Spinal cord (tissue), 10 donors: ENCODE data around the gene MVB12B. TPM values are rescaled to one million over a fixed set of nuclear protein-coding genes. Genes with fewer than 3 reads are reported as not detected.
"Not testable (repeated sequence)": the region's sequence is repeated elsewhere in the genome, so short reads cannot be mapped to it uniquely, and the experiment has no call there.

Source experiments
- DNase-seq, 6 donors: peaks; one replicate each; pipeline versions ENCODE4 v3.0.0 to v3.0.0-alpha.2; 2013 to 2015; ENCODE audit warnings: low spot score in 6 of 6, low read depth in 4 of 6
- H3K27ac ChIP-seq: one replicate; pipeline ENCODE4 v1.5.1; 2013; ENCODE audit warnings: low read depth, low read length, control low read depth
- H3K27me3 ChIP-seq: one replicate; pipeline ENCODE4 v1.6.1; 2013; ENCODE audit warnings: low read length; ENCODE audit not compliant: control insufficient read depth, insufficient read depth
- H3K36me3 ChIP-seq: one replicate; pipeline ENCODE4 v1.6.1; 2013; ENCODE audit warnings: low read length; ENCODE audit not compliant: control insufficient read depth, insufficient read depth
- H3K4me1 ChIP-seq: one replicate; pipeline ENCODE4 v1.6.1; 2013; ENCODE audit warnings: low read length; ENCODE audit not compliant: control insufficient read depth, insufficient read depth
- H3K4me3 ChIP-seq: one replicate; pipeline ENCODE4 v1.5.1; 2013; ENCODE audit warnings: low read depth, low read length, control low read depth
- H3K9me3 ChIP-seq: one replicate; pipeline ENCODE4 v1.6.1; 2013; ENCODE audit warnings: low read length; ENCODE audit not compliant: control insufficient read depth, insufficient read depth
- WGBS: methylation state at CpG from one replicate; pipeline ENCODE4 v1.1.5; 2013; ENCODE audit warnings: missing lambda C conversion rate; ENCODE audit not compliant: insufficient coverage; 5-methylcytosine and 5-hydroxymethylcytosine counted together
- polyA plus RNA-seq, 2 donors: library from polyadenylated mRNA; unstranded; fragments of 120-200 nt; gene quantifications; one replicate each; pipeline ENCODE4 v1.2.1, GENCODE V29; 2013; ENCODE audit not compliant: insufficient read length in 2 of 2
- total RNA-seq, 2 donors: library from RNA; depleted of rRNA in 1 of 2; stranded (reverse); fragments of 120-200 nt in 1 of 2; fragments of >200 nt in 1 of 2; gene quantifications; one replicate each; pipeline versions ENCODE4 v1.2.3 to v1.2.4, GENCODE V29; 2013 to 2014
- donor health status: healthy.

MVB12B gene
- total and polyA plus RNA-seq, 4 donors = 28.9 to 84.2 (median 55.6) TPM

DNA sequence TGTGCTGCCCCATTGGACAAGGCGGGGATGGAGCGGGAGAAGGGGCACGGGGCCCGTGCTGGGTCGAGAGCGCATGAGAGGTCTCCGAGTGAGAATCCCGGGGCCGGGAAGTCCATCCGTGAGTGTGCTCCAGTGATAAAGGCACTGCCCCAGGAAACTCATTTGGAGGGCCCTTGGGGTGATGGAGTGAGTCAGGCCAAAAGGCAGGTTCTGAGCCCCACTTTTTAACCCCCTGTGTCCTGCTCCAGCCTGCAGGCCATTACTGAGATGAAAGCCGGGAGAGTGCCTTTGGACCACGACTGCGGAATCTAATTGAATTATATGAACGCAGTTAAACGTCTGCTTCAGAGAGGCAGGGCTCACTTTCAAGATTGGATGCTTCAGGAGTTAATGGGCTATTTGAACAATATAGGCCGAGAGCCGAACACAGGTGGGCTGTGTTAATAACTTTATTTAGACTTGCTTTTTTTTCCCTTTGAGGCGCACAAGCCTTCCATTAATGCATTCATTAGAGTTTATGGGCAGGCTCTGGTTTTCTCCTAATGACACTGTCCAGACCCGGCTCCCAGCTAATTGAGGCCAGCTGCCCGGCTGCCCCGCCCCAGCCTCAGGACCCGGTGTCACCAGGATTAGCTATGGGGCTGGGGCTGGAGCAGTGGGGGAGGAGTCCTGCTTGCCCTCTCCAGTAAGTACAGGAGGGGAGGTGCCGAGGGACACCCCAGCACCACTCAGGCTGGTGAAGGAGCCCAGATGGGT lies 208.0 kb downstream of the MVB12B start:
- WGBS = 21% methylated on average over 19 of the region's 23 CpGs
- H3K36me3 ChIP-seq = no peaks in the 10 kb centered on the region

DNA sequence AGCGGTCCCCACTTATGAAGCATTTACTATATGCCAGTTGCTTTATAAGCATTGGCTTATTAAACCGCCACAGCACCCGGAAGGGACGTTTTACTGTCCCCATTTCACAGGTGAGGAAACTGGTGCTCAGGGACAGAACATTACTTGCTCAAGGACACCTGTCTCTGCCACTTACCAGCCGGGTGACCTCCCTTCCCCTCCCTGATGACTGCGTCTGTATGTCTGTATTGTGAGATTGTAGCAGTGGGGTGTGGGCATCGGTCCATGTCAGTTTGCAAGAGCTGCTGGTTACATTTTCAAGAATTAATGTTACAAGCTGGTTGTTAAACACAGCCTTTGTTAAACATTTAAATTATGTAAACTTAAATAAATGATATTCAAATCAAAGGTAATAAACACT lies 209.5 kb downstream of the MVB12B start:
- no peak overlapping the region for H3K27ac ChIP-seq
- H3K4me3 ChIP-seq = no peak overlapping the region
- H3K9me3 ChIP-seq = no peaks in the 10 kb centered on the region
- no CpG with 5 or more reads among the region's 7 CpGs for WGBS
- H3K36me3 ChIP-seq = no peaks in the 10 kb centered on the region
- H3K4me1 ChIP-seq = peaks cover 26% of the 10 kb centered on the region
- no peak for DNase-seq
- peaks cover 18% of the 10 kb centered on the region for H3K27me3 ChIP-seq

More for the DNA sequence above, 208.0 kb downstream of the MVB12B start:
- no peaks in the 10 kb centered on the region for H3K9me3 ChIP-seq
- peaks cover 26% of the 10 kb centered on the region for H3K4me1 ChIP-seq
- no peak overlapping the region for H3K4me3 ChIP-seq
- H3K27ac ChIP-seq = no peak overlapping the region
- peaks cover 18% of the 10 kb centered on the region for H3K27me3 ChIP-seq
- DNase-seq = peak in 1 of 6 donors; percentile 84

DNA sequence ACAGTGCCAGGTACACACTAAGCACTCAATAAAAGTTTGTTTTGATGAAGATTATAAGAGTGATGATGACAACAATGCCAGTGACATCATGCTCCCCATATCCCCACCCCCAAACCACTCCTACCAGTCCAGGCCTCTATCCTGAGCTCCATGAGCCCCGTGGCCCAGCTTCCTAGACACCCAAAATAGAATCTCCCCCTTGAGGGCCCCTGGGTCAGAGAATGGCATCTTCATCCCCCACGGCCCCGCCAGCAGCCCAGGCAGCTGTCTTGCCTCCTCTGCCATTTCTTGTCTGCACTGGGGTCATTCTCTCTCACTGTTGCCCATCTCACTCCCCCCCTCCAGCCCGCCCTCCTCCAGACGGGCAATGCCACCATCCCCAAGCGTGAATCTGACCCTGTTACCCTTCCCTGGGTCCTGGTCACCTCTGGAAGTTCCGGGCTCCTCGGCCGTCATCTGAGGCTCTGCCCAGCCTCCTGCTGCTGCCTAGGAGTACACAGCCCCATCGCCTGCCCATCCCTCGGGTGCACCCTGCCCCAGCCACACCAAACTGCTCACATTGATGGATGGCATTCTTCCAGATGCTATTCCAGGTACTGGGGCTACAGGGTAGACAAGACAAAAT lies 210.3 kb downstream of the MVB12B start:
- no peak for DNase-seq
- 71% methylated on average over 10 of the region's 11 CpGs for WGBS
- Histone ChIP-seq H3K27ac (no peak overlapping the region), H3K4me3 (no peak overlapping the region), H3K4me1 (peaks cover 24% of the 10 kb centered on the region), H3K36me3 (no peaks in the 10 kb centered on the region), H3K27me3 (peaks cover 18% of the 10 kb centered on the region), H3K9me3 (no peaks in the 10 kb centered on the region)

DNA sequence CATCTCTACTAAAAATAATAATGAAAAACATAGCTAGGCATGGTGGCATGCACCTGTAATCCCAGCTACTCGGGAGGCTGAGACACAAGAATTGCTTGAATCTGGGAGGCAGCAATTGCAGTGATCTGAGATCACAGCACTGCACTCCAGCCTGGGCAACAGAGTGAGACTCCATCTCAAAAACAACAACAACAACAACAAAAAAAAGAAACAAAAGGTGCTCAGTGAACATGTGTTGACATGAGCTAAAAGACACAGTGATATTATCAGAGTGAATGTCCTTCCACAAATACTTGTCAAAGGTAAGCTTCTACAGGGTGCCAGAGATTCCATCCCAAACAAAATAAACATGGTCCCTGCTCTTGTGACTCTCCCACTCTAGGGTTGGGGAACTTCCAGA lies 211.9 kb downstream of the MVB12B start:
- Histone ChIP-seq H3K4me3 (no peak overlapping the region), H3K27ac (no peak overlapping the region), H3K4me1 (peaks cover 14% of the 10 kb centered on the region), H3K9me3 (no peaks in the 10 kb centered on the region), H3K36me3 (no peaks in the 10 kb centered on the region), H3K27me3 (peaks cover 18% of the 10 kb centered on the region)
- 100% methylated on average over 1 of the region's 1 CpG for WGBS
- DNase-seq = no peak

DNA sequence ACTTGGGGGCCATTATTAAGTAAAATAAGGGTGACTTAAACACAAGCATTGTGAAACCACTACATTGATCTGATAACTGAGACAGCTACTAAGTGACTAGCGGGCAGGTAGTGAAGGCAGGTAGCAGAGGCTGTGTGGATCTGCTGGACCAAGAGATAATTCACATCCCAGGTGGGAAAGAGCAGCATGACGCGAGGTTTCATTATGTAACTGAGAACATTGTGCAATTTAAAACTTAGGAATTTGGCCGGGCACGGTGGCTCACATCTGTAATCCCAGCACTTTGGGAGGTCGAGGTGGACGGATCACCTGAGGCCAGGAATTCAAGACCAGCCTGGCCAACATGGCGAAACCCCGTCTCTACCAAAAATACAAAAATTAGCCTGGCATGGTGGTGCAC lies 213.8 kb downstream of the MVB12B start:
- not testable (repeated sequence) for H3K4me3 ChIP-seq, DNase-seq, H3K27ac ChIP-seq, H3K9me3 ChIP-seq, H3K4me1 ChIP-seq, H3K27me3 ChIP-seq, H3K36me3 ChIP-seq
- WGBS = 81% methylated on average over 7 of the region's 9 CpGs

DNA sequence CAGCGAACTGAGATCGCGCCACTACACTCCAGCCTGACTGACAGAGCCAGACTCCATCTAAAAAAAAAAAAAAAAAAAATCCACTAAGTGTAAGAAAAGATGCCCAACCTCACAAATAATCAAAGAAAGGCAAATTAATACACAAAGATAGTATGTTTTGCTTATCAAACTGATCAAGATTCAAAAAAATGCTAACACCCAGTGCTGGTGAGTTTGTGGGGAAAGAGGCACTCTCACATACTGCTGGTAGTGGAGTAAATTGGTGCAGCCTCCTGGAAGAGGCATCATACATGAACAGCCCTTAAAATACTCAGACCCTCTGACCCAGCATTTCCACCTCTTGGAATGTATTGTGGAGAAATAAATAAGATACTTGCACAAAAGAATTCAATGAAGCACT lies 216.9 kb downstream of the MVB12B start:
- whole genome bisulfite sequencing = no CpG with 5 or more reads among the region's 3 CpGs
- H3K9me3 ChIP-seq = no peaks in the 10 kb centered on the region
- no peak for DNase-seq
- H3K4me3 ChIP-seq = no peak overlapping the region
- no peaks in the 10 kb centered on the region for H3K36me3 ChIP-seq
- no peaks in the 10 kb centered on the region for H3K27me3 ChIP-seq
- no peak overlapping the region for H3K27ac ChIP-seq
- H3K4me1 ChIP-seq = no peaks in the 10 kb centered on the region

DNA sequence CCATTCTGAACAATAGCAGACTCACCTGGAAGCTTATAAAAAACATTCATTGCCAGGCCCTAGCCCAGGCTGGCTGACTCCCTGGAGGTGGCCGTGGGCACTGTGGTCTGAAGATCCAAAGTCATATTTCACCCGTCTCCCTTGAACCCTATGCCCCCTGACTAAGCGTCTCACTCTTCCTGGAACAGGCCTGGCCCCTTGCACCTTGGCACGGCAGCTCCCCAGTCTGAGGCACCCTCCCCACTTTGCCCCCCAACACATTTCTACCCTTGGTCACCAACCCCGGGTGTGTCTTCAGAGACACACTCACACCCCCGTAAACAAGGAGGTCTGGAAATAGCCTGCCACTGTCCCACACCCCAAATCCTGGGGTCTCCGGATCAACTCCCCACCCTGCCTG lies 218.5 kb downstream of the MVB12B start:
- Histone ChIP-seq H3K4me3 (no peak overlapping the region), H3K27me3 (no peaks in the 10 kb centered on the region), H3K4me1 (peaks cover 10% of the 10 kb centered on the region), H3K27ac (no peak overlapping the region), H3K36me3 (no peaks in the 10 kb centered on the region), H3K9me3 (no peaks in the 10 kb centered on the region)
- WGBS = 84% methylated on average over 7 of the region's 7 CpGs
- no peak for DNase-seq

DNA sequence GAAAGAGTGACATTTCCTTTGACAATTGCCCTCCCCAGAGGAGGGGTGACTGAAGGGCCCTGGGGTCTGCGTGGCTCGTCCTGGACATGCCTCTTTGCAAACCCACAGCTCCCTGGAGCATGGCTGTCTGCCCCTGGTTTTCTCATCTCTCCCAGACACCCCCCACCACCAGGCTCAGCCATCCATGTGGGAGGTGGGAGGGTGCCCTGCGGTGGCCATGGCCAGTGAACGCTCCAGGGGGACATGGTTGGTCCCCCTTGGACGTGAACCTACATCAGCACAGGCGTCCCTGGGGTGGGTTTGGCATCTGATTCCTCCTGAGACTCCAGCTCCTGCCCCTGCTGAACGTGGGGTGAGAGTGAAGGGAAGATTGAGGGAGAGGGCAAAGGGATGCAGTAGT lies 219.4 kb downstream of the MVB12B start:
- Histone ChIP-seq H3K27ac (no peak overlapping the region), H3K4me1 (peaks cover 15% of the 10 kb centered on the region), H3K9me3 (no peaks in the 10 kb centered on the region), H3K27me3 (no peaks in the 10 kb centered on the region), H3K4me3 (no peak overlapping the region), H3K36me3 (no peaks in the 10 kb centered on the region)
- no peak for DNase-seq
- 83% methylated on average over 5 of the region's 7 CpGs for WGBS

DNA sequence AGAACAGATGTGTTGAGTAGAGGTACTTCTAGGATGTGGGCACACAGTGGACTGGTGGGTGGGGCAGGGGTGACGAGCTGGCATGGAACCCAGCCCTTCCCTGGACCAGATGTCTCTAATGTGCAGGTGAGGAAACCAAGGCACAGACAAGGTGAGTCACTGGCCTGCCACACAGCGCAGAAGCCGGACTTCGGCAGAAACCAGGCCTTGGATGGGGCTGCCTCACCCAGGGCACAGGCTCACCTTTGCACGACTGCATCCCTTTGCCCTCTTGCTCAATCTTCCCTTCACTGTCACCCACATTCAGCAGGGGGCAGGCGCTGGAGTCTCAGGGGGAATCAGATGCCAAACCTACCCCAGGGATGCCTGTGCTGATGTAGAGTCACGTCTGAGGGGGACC lies 221.7 kb downstream of the MVB12B start:
- H3K27me3 ChIP-seq = no peaks in the 10 kb centered on the region
- peaks cover 20% of the 10 kb centered on the region for H3K4me1 ChIP-seq

More for the DNA sequence above, 221.7 kb downstream of the MVB12B start:
- no peak for DNase-seq
- Histone ChIP-seq H3K4me3 (no peak overlapping the region), H3K27ac (no peak overlapping the region), H3K9me3 (no peaks in the 10 kb centered on the region), H3K36me3 (no peaks in the 10 kb centered on the region)
- 97% methylated on average over 6 of the region's 7 CpGs for WGBS
